ENCODE measurements around the gene ZNF577. TPM values are rescaled to one million over a fixed set of nuclear protein-coding genes. Genes with fewer than 3 reads are reported as not detected.

The ZNF577 gene
- total RNA-seq, 2 donors from 2014 or later, result 6.4 to 9.5 TPM

GRCh38 chr19:51905206-51905605, 17.5 kb upstream of the ZNF577 start:
- peaks cover 0 to 10% of the 10 kb centered on the region in 2 donors for H3K9me3 ChIP-seq
- no peaks in the 10 kb centered on the region for H3K27me3 ChIP-seq
- no peak for TF ChIP-seq CTCF (IDR thresholded peaks at IDR 0.05)
- H3K36me3 ChIP-seq, result peaks cover under 1% of the 10 kb centered on the region
- peak overlapping the region in 1 of 2 donors; percentile 70 for H3K4me3 ChIP-seq
- H3K27ac ChIP-seq, result peak overlapping the region in 1 of 2 donors; percentile 84
- DNase-seq (ENCODE audit: low spot score), result no peak
- peaks cover 0 to 15% of the 10 kb centered on the region in 2 donors for H3K4me1 ChIP-seq

- H3K36me3 ChIP-seq, result peaks cover 7% of the 10 kb centered on the region
- H3K4me3 ChIP-seq, result peak within 1 kb of the TSS; percentile 70 to 82
- peaks cover 0 to 10% of the 10 kb centered on the region in 2 donors for H3K9me3 ChIP-seq
- peak; percentile 83 for DNase-seq (ENCODE audit: low spot score)
- H3K27me3 ChIP-seq, result no peaks in the 10 kb centered on the region
- peak within 1 kb of the TSS; percentile 84 to 86 for H3K27ac ChIP-seq
- peak in 1 of 2 donors; percentile 23 for TF ChIP-seq CTCF (IDR thresholded peaks at IDR 0.05)
- peaks cover 0 to 15% of the 10 kb centered on the region in 2 donors for H3K4me1 ChIP-seq
Measured at GRCh38 chr19:51904331-51905165, 16.8 kb upstream of the ZNF577 start, which contains the start of gene ZNF649. Gene ZNF649, minus strand, starts transcription at chr19:51905017. Its CDS starts 4,910 bp downstream, at chr19:51900107.

GRCh38 chr19:51903192-51903591, 15.4 kb upstream of the ZNF577 start:
- H3K36me3 ChIP-seq, result peaks cover 21% of the 10 kb centered on the region
- DNase-seq (ENCODE audit: low spot score), result no peak
- no peak overlapping the region for H3K27ac ChIP-seq

GRCh38 chr19:51901860-51902259, 14.1 kb upstream of the ZNF577 start:
- no peak for TF ChIP-seq CTCF (IDR thresholded peaks at IDR 0.05)
- Histone ChIP-seq H3K4me1 (peaks cover 0 to 15% of the 10 kb centered on the region in 2 donors), H3K9me3 (peaks cover 0 to 19% of the 10 kb centered on the region in 2 donors), H3K27me3 (no peaks in the 10 kb centered on the region), H3K27ac (no peak overlapping the region), H3K4me3 (no peak overlapping the region), H3K36me3 (peaks cover 34% of the 10 kb centered on the region)
- no peak for DNase-seq (ENCODE audit: low spot score)

More at GRCh38 chr19:51903192-51903591, 15.4 kb upstream of the ZNF577 start:
- Histone ChIP-seq H3K4me3 (no peak overlapping the region), H3K27me3 (no peaks in the 10 kb centered on the region), H3K9me3 (peaks cover 0 to 16% of the 10 kb centered on the region in 2 donors), H3K4me1 (peaks cover 0 to 15% of the 10 kb centered on the region in 2 donors)
- no peak for TF ChIP-seq CTCF (IDR thresholded peaks at IDR 0.05)

GRCh38 chr19:51891193-51891747, 3.5 kb upstream of the ZNF577 start:
- TF ChIP-seq CTCF (IDR thresholded peaks at IDR 0.05), result no peak
- peaks cover 16 to 82% of the 10 kb centered on the region in 2 donors for H3K9me3 ChIP-seq
- peaks cover 0 to 6% of the 10 kb centered on the region in 2 donors for H3K4me1 ChIP-seq
- H3K27ac ChIP-seq, result no peak overlapping the region
- H3K36me3 ChIP-seq, result peaks cover 79% of the 10 kb centered on the region
- no peaks in the 10 kb centered on the region for H3K27me3 ChIP-seq
- no peak overlapping the region for H3K4me3 ChIP-seq
- no peak for DNase-seq (ENCODE audit: low spot score)
